K562 (cell line): Measurements from ENCODE around the gene NAT9. TPM values are rescaled to one million over a fixed set of nuclear protein-coding genes. Genes with fewer than 3 reads are reported as not detected.

Source experiments
- ATAC-seq: fragments of 200-7000 bp; cut with Tn5 transposase; 3 replicates; pipeline ENCODE4 v1.9.1; 2020; ENCODE audit warnings: moderate library complexity
- BruUV-seq: library from RNA; stranded (reverse); fragments of 400-500 nt; replicated peaks from 2 replicates; lab custom pipeline; 2021; lab: Mats Ljungman, UMichigan
- CTCF ChIA-PET: fragments of 300-600 bp; formaldehyde crosslinking; extraction: SDS; loops from one replicate; lab custom pipeline; 2021; ENCODE audit warnings: low intra/inter-chr PET ratio; lab: Yijun Ruan, JAX
- POLR2A ChIA-PET: fragments of 300-600, 350-650 bp; sonication (Branson Sonifier 250); formaldehyde crosslinking; extraction: SDS; loops from one replicate; lab custom pipeline; 2021; ENCODE audit warnings: antibody characterized with exemption, inconsistent platforms; lab: Yijun Ruan, JAX
- DNase-seq, 4 experiments: peaks; one replicate each; pipeline versions ENCODE4 v3.0.0 to v3.0.0-alpha.2; 2011 to 2018; ENCODE audit warnings: low spot score in 3 of 4, mixed read lengths in 3 of 4; ENCODE audit errors: extremely low read depth in 1 of 4
- FAIRE-seq: peaks from 2 replicates; lab custom pipeline; 2011; peaks lifted over from hg19 to GRCh38; lab: Jason Lieb, UNC
- H2AFZ ChIP-seq: 2 replicates; pipeline ENCODE4 v1.6.0; 2011; ENCODE audit warnings: low read depth, low read length, control low read depth, inconsistent platforms
- H3K27ac ChIP-seq: fragments of 200-600 bp; 3 replicates; pipeline ENCODE4 v1.8.0; 2011; ENCODE audit warnings: low read depth, mild to moderate bottlenecking, control low read depth, inconsistent platforms, low read length, moderate library complexity, mixed read lengths; ENCODE audit errors: extremely low read depth
- H3K27me3 ChIP-seq, 2 experiments: fragments of 300-600 bp in 1 of 2; 2 replicates in 1 of 2; 3 replicates in 1 of 2; pipeline versions ENCODE4 v1.6.0 to v1.8.0; 2011; ENCODE audit warnings: inconsistent platforms in 2 of 2, low read length in 2 of 2, mild to moderate bottlenecking in 1 of 2, mixed read lengths in 1 of 2, moderate library complexity in 1 of 2; ENCODE audit not compliant: control insufficient read depth in 2 of 2, insufficient read depth in 2 of 2
- H3K36me3 ChIP-seq: fragments of 300-600 bp; 3 replicates; pipeline ENCODE4 v1.8.0; 2011; ENCODE audit warnings: mild to moderate bottlenecking, low read length, inconsistent platforms; ENCODE audit not compliant: control insufficient read depth, insufficient read depth
- H3K4me1 ChIP-seq, 2 experiments: fragments of 200-600 bp in 1 of 2; replicated peaks in 1 of 2; 2 replicates in 1 of 2; 3 replicates in 1 of 2; pipeline versions ENCODE4 v1.5.1 to v1.8.0; 2011; ENCODE audit warnings: inconsistent platforms in 2 of 2, low read length in 2 of 2, mild to moderate bottlenecking in 1 of 2, mixed read lengths in 1 of 2, moderate library complexity in 1 of 2; ENCODE audit not compliant: control insufficient read depth in 2 of 2, insufficient read depth in 2 of 2
- H3K4me2 ChIP-seq: 2 replicates; pipeline ENCODE4 v1.6.1; 2011; ENCODE audit warnings: low read length, control low read depth, inconsistent platforms, mixed read lengths; ENCODE audit not compliant: insufficient read depth
- H3K4me3 ChIP-seq: fragments of 200-600 bp; sonication (generic), shearing (Covaris generic); 2 replicates; pipeline ENCODE4 v1.5.1; 2016; ENCODE audit warnings: control low read depth, inconsistent platforms
- H3K79me2 ChIP-seq: fragments of 200-600 bp; 3 replicates; pipeline ENCODE4 v1.8.0; 2011; ENCODE audit warnings: low read length, inconsistent platforms; ENCODE audit not compliant: control insufficient read depth, insufficient read depth
- H3K9ac ChIP-seq, 2 experiments: 2 replicates each; pipeline versions ENCODE4 v1.6.0 to v1.6.1; 2011; ENCODE audit warnings: low read depth in 2 of 2, low read length in 2 of 2, control low read depth in 1 of 2, inconsistent platforms in 1 of 2, mild to moderate bottlenecking in 1 of 2, mixed read lengths in 1 of 2; ENCODE audit not compliant: insufficient read depth in 1 of 2
- H3K9me1 ChIP-seq: one replicate; pipeline ENCODE4 v1.6.0; 2011; ENCODE audit warnings: inconsistent platforms, mild to moderate bottlenecking, low read length, moderate library complexity; ENCODE audit not compliant: control insufficient read depth, insufficient read depth
- H3K9me3 ChIP-seq: replicated peaks from 2 replicates; pipeline ENCODE4 v1.5.1; 2011; ENCODE audit warnings: low read depth, low read length, inconsistent platforms; ENCODE audit not compliant: control insufficient read depth, insufficient read depth
- H4K20me1 ChIP-seq: replicated peaks from 2 replicates; pipeline ENCODE4 v1.6.1; 2011; ENCODE audit warnings: low read length, inconsistent platforms, mixed read lengths; ENCODE audit not compliant: control insufficient read depth, insufficient read depth
- DIDO1 ChIP-seq: fragments of 450-650 bp; IDR thresholded peaks from 2 replicates; pipeline ENCODE4 v1.6.1; 2016; ENCODE audit warnings: low read depth, missing biosample characterization, missing genetic modification characterization
- FOXJ2 ChIP-seq: fragments of 200-800 bp; sonication (Bioruptor generic); IDR thresholded peaks from 2 replicates; pipeline ENCODE4 v1.6.1; 2016; ENCODE audit warnings: missing genetic modification characterization, missing compliant biosample characterization
- KDM4B ChIP-seq, 2 experiments: fragments of 450-650 bp in 1 of 2; sonication (generic) in 1 of 2; IDR thresholded peaks; 2 replicates each; pipeline ENCODE4 v1.6.1; 2016 to 2017; ENCODE audit warnings: borderline replicate concordance in 2 of 2, antibody characterized with exemption in 1 of 2, low read depth in 1 of 2, mild to moderate bottlenecking in 1 of 2
- MYNN ChIP-seq, 2 experiments: sonication (generic); formaldehyde crosslinking in 1 of 2; IDR thresholded peaks; 2 replicates each; pipeline versions ENCODE4 v1.5.0 to v1.6.1; 2016 to 2020; ENCODE audit warnings: antibody characterized with exemption in 1 of 2, missing genetic modification reagents in 1 of 2
- PHB2 ChIP-seq: fragments of 450-650 bp; IDR thresholded peaks from 2 replicates; pipeline ENCODE4 v1.6.1; 2017; ENCODE audit warnings: low read depth
- PKNOX1 ChIP-seq: fragments of 450-650 bp; IDR thresholded peaks from 2 replicates; pipeline ENCODE4 v1.6.1; 2016
- PTRF ChIP-seq: fragments of 450-650 bp; IDR thresholded peaks from 2 replicates; pipeline ENCODE4 v1.6.1; 2016; ENCODE audit warnings: mild to moderate bottlenecking, missing genetic modification characterization, missing compliant biosample characterization
- RB1 ChIP-seq: fragments of 450-650 bp; IDR thresholded peaks from 2 replicates; pipeline ENCODE4 v1.6.1; 2017; ENCODE audit warnings: low read depth, mild to moderate bottlenecking
- SMAD4 ChIP-seq: fragments of 250-450 bp; sonication (Bioruptor Pico); conservative IDR thresholded peaks from 2 replicates; pipeline ENCODE4 v1.8.0; 2021; ENCODE audit warnings: inconsistent platforms, mild to moderate bottlenecking, moderate library complexity
- SRSF1 ChIP-seq: fragments of 200-400 bp; formaldehyde crosslinking; IDR thresholded peaks from 2 replicates; pipeline ENCODE4 v1.6.1; 2017; ENCODE audit warnings: mild to moderate bottlenecking, low read depth, low read length, moderate library complexity
- TAF1 ChIP-seq: IDR thresholded peaks from 2 replicates; pipeline ENCODE4 v1.6.1; 2011; ENCODE audit warnings: mild to moderate bottlenecking, low read length, moderate library complexity; ENCODE audit not compliant: insufficient read depth, control insufficient read depth, severe bottlenecking; ENCODE audit errors: extremely low read depth
- TBP ChIP-seq: optimal IDR thresholded peaks from 2 replicates; pipeline ENCODE3; 2011; ENCODE audit warnings: low read depth, low read length, improper control_type of control experiment
- ZBTB7A ChIP-seq: IDR thresholded peaks from 2 replicates; pipeline ENCODE4 v1.6.1; 2011; ENCODE audit warnings: low read depth, mild to moderate bottlenecking, low read length, moderate library complexity, borderline replicate concordance; ENCODE audit not compliant: control insufficient read depth
- ZKSCAN8 ChIP-seq: fragments of 200-800 bp; sonication (Bioruptor generic); IDR thresholded peaks from 2 replicates; pipeline ENCODE4 v1.6.1; 2016; ENCODE audit warnings: missing genetic modification characterization, missing compliant biosample characterization
- ZSCAN32 ChIP-seq: fragments of 450-650 bp; formaldehyde crosslinking; IDR thresholded peaks from 2 replicates; pipeline ENCODE4 v1.4.0; 2020; ENCODE audit warnings: mild to moderate bottlenecking, moderate library complexity
- WGBS: fragments of 100-300 bp; shearing (Covaris generic); methylation state at CpG from one replicate; pipeline ENCODE4 v1.1.6; 2016; ENCODE audit warnings: low coverage, mixed read lengths; ENCODE audit not compliant: insufficient coverage; ENCODE audit errors: missing lambda C conversion rate; 5-methylcytosine and 5-hydroxymethylcytosine counted together
- in situ Hi-C: fragments of 300-500 bp; cut with MboI; formaldehyde crosslinking; loops from 4 replicates; pipeline ENCODE4 v1.15.0; 2018; ENCODE audit warnings: inconsistent platforms, mixed read lengths
- intact Hi-C: fragments of 100-400 bp; cut with micrococcal nuclease; formaldehyde crosslinking; loops from 2 replicates; pipeline ENCODE4 v1.14.2; 2022
- polyA plus RNA-seq, 8 experiments: library from polyadenylated mRNA; depleted of rRNA in 4 of 8; stranded (reverse) in 5 of 8; unstranded in 3 of 8; fragments of >200 nt; fragmentation: Nextera tagmentation in 2 of 8; fragmentation: Illumina TruSeq in 1 of 8; extraction: Ambion mirVana in 2 of 8; extraction: Trizol in 1 of 8; gene quantifications; 2 replicates each; pipeline versions ENCODE4 v1.2.1 to v1.2.3, GENCODE V29; 2011 to 2014; ENCODE audit warnings: inconsistent platforms in 1 of 8, missing spikeins in 1 of 8
- total RNA-seq, 7 experiments: library from RNA; depleted of rRNA in 6 of 7; stranded (reverse); fragments of >200 nt in 6 of 7; fragmentation: Illumina TruSeq in 2 of 7; extraction: Trizol in 2 of 7; gene quantifications; 2 replicates each; pipeline versions ENCODE4 v1.2.1 to v1.2.3, GENCODE V29; 2011 to 2021; ENCODE audit warnings: low replicate concordance in 1 of 7
- TF ChIP-seq, protein P1 (sequence below), 2 experiments: fragments of 250-450 bp in 1 of 2; fragments of 450-650 bp in 1 of 2; sonication (Bioruptor Pico) in 1 of 2; IDR thresholded peaks; 2 replicates each; pipeline versions ENCODE4 v1.6.1 to v1.8.0; 2016 to 2021; ENCODE audit warnings: mild to moderate bottlenecking in 2 of 2, moderate library complexity in 2 of 2, missing compliant biosample characterization in 1 of 2, missing genetic modification characterization in 1 of 2

Gene NAT9
- total and polyA plus RNA-seq, 9 of the 15 experiments (the other 6 are each of a cell fraction or from before 2014, with no cell fraction given) = 4.2 to 63.6 (median 40.8) TPM

DNA sequence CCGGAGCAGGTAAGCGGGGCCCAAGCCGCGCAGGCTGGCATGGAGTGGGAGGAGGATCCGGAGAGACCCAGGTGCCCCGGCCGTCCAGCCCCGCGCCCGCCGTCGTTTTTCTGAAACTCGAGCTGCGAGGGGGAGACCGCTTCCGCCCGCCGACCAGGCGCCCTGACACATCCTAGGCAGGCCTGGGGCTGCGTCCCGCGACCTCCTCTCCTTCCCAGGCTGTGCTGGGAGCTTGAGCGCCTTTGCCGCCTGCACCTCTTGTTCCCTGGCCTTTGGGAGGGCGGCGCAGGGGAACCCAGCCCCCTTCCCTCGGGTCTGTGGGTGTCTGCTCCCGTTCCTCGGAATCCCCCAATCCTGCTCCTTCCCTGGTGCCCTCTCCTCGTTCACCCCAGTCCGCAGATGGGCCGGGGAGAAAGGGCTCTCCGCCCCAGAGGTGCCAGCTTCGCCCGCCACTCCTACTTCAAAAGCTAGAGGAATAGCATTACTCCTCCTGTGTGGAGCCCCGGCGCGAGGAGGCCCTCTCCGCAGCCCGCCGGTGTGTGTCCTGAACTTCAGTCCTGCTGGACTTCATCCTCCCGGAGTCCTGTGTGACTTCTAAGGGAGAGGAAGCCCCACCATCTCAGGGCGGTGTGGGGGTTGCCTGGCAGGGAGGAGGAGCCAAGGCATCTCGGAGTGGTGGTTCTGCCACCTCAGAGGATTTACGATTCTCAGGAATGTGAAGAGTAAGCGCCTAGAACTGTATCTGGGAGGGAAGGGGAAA is 26.7 kb downstream of the NAT9 start:
- Histone ChIP-seq H3K9ac (peak overlapping the region; percentile 82 to 97; a peak in 3 of 4 replicates), H3K4me2 (peak overlapping the region; percentile 74), H3K9me1 (no peaks in the 10 kb centered on the region), H3K27ac (peak overlapping the region; percentile 68), H4K20me1 (peaks cover 9% of the 10 kb centered on the region; the same call in 1 of the 2 replicates), H3K9me3 (no peaks in the 10 kb centered on the region), H3K27me3 (no peaks in the 10 kb centered on the region), H3K79me2 (peaks cover 51% of the 10 kb centered on the region), H3K4me1 (peaks cover 40 to 70% of the 10 kb centered on the region in 2 experiments), H2AFZ (peak overlapping the region; percentile 85; the same call in 1 of the 2 replicates), H3K4me3 (peak overlapping the region; percentile 93), H3K36me3 (peaks cover 13% of the 10 kb centered on the region; the same call in 2 of the 3 replicates)
- no TSS peak for BruUV-seq
- no peak for FAIRE-seq
- peak; percentile 14 for ATAC-seq
- POLR2A ChIA-PET = interaction anchor here (0.6 to 3.6 kb wide), 12 partner anchors 9 to 1322 kb away, joined by 3 to 22 read pairs (median 4); partner anchors contain the start of gene FDXR
- CTCF ChIA-PET = interaction anchor here (0.7 kb wide), 1 partner anchor 89 kb away, joined by 3 read pairs; no protein-coding TSS in a partner anchor
- 3% methylated on average over 44 of the region's 46 CpGs for WGBS
- intact Hi-C loops (loop anchor here (5.0 kb wide), 1 partner anchor 118 kb away; no protein-coding TSS in a partner anchor), in situ Hi-C loops (no loop called here)
- peak in 2 of 4 experiments; percentile 19 to 34 for DNase-seq
- TF ChIP-seq KDM4B (IDR thresholded peaks at IDR 0.05; ENCODE audit: borderline replicate concordance in 2 of 2, low read depth in 1 of 2) (0 out of 4 replicates have a peak, but pooled peaks of 1 of the 2 experiments have one; percentile 27), ZKSCAN8 (CRISPR knock-in tag) (no peak), PKNOX1 (peak; percentile 49), PTRF (tag) (no peak), TAF1 (no peak), RB1 (0 out of 2 replicates have a peak, but pooled peaks have one; percentile 14), FOXJ2 (no peak), PHB2 (no peak), DIDO1 (tag) (no peak), ZSCAN32 (CRISPR knock-in tag) (no peak), TBP (no peak), SMAD4 (0 out of 2 replicates have a peak, but pooled peaks have one; percentile 10), ZBTB7A (0 out of 2 replicates have a peak, but pooled peaks have one; percentile 15), SRSF1 (no peak), MYNN (IDR thresholded peaks at IDR 0.05) (no peak), MYNN (CRISPR knock-in tag; IDR thresholded peaks at IDR 0.05) (no peak)
- TF ChIP-seq, protein P1, sequence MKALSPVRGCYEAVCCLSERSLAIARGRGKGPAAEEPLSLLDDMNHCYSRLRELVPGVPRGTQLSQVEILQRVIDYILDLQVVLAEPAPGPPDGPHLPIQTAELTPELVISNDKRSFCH (CRISPR knock-in tag; IDR thresholded peaks at IDR 0.05) = no peak
- TF ChIP-seq, protein P1 (tag; IDR thresholded peaks at IDR 0.05) = no peak
